IPS DF 19.7 (cell line): Measurements from ENCODE around the gene PLPPR5.
"Not testable (repeated sequence)": the region's sequence is repeated elsewhere in the genome, so short reads cannot be mapped to it uniquely, and the experiment has no call there.

ENCODE experiments used
- DNase-seq: peaks from one replicate; pipeline ENCODE4 v3.0.0-alpha.2; 2013; ENCODE audit warnings: low read depth, low spot score

PLPPR5 gene, protein sequence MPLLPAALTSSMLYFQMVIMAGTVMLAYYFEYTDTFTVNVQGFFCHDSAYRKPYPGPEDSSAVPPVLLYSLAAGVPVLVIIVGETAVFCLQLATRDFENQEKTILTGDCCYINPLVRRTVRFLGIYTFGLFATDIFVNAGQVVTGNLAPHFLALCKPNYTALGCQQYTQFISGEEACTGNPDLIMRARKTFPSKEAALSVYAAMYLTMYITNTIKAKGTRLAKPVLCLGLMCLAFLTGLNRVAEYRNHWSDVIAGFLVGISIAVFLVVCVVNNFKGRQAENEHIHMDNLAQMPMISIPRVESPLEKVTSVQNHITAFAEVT

GRCh38 chr1:99004861-99005442 is at the start of gene PLPPR5:
PLPPR5 (minus strand) TSS chr1:99004861; CDS start chr1:99004671, 190 bp downstream.
- DNase-seq, result no peak

DNA sequence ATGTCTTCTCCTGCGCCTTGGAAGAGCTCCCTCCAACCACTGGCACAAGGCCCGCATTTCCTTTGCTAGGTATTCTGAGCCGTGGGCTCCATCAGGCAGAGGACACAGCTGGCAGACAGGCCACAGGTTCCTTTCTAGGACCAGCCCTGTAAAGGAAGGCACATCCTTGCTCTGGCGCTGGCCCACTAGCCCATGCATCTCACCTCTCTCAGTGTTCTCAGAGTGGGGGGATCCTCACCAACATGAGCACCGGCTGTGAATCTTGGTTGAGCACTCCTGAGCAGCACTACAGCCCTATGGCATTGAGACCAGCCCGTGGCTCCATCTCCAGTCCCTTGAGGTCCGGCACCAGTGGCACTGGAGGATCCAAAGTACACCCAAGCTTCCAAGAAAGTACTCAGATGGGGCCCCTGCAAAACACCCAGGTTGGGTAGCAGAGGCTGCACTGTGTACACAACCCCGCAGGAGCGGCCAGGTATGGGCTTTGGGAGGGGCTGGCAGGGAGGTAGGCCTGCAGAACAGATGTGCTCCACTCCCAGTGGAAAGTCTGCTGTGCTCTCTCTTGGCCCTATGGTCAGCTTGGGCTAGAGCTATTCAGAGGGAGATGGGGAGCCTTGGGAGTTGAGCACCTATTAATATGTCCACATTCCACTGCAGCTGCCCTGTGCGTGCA is 47.1 kb upstream of the PLPPR5 start:
- DNase-seq, result no peak

DNA sequence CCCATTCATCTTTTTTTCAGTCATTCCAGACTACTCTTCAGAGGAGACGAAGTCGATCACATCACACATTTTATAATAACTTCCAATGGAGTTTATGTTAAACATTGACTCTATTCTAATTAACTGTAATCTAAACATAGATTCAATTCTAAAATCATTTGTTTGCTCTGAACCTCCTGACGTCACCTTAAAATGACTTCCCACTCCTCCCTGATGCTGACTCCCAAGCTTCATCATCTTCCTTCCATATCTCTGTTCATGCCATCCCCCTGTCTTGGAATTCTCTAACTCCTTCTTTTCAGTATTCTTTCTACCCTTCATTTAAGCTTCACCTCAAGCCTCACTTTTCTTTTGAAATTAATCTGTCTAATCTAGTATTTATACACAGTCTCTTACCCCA is 45.1 kb upstream of the PLPPR5 start:
- no peak for DNase-seq

- DNase-seq, result not testable (repeated sequence)
These were observed 32.1 kb upstream of the PLPPR5 start for GRCh38 chr1:99036746-99037145.

- no peak for DNase-seq
These were observed 13.7 kb upstream of the PLPPR5 start for GRCh38 chr1:99018313-99018712.

DNA sequence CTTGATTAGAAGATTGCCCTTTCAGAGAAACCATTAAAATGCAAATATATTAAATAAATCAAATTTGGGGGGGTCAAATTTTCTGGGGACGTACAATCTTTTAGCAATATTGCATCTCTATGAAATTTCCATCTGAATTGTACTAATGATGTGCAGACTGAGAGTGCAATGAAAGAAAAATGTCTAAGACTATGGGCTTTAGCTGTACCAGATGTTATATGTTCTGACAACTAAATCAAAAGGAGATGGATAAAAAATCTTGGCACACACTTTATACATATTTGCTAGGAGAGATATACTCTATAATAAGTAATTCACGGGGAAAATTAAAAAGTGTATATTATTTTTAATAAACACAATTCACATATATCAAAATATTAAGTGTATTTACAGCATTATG is 13.0 kb upstream of the PLPPR5 start:
- DNase-seq, result no peak

- no peak for DNase-seq
These were observed 6.0 kb upstream of the PLPPR5 start for GRCh38 chr1:99010679-99011078.

GRCh38 chr1:99007366-99007765 is 2.7 kb upstream of the PLPPR5 start:
- DNase-seq, result no peak

GRCh38 chr1:99005537-99005942 is 879 bp upstream of the PLPPR5 start:
- DNase-seq, result no peak

- DNase-seq, result no peak
These were observed 304 bp downstream of the PLPPR5 start for GRCh38 chr1:99004254-99004860.

DNA sequence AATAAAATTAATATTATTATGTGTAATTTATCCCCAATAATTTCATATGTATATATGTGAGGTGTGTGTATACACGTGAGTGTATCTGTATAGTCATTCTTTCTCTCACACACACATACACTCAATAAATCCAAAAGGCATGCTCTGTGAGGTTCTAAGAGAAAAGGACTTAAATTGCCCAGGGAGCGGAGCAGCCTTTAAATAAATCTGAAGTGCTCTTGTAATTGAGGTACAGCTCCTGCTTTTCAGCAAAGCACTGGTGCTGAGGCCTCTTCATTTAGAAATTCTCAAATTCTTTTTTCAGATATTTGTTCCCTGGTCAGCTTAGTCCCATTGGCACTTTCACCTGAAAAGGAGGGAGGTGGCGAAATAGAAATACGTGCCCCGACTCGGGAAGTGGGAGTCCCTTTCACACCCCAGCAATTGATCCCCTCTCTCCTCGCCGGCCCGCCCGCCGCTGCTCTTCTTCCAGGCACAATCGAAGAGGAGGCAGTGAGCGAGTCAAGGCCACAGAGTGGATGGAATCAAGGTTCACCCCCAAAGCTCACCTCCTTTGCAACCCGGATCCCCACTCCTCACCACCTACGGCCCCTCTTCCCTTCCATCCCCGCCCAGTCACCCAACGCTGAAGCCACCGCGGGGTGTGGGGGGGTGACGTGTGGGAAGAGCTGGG is 944 bp downstream of the PLPPR5 start:
- DNase-seq, result no peak

- no peak for DNase-seq
These were observed 11.8 kb downstream of the PLPPR5 start for GRCh38 chr1:98992844-98993243.

DNA sequence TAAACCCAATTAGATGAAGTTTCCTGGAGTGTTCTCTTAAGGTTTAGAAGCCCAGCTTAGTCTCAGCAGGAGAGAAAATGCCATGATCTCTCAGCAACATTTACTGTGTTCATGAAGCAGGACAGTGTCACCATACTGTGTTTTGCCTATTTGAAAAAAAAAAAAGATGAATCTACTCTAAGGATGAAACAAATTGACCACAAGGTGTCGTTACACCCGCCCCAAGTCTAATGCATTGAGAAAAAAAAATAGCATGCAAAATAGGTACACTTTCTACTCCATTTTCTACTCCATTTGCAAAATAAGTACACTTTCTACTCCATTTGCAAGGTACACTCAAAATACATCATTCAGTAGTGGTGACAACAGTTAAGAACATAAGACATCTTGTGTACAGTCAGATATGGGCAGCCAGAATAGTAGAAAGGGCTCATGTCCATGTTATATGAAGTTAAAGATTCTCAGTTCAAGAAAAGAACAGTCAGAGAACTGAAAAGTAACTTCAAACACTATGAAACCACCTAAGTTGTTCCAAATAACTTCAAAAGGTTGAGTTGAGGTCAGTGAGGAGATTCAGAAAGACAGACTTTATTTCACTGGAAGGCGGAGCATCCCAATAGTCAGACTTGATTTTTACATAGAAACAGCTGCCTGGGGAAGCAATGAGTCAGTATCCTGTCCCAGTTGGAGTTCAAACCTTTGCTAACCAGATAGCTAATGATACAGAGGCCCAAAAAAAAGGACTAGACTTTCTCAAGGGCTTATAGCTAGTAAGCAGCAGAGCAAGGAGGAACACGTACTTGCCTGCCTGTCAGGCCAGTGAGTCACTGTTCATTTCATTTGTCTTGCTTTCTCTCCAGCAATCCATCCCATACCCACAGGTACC is 13.3 kb downstream of the PLPPR5 start:
- DNase-seq, result no peak

- DNase-seq, result no peak
These were observed 15.1 kb downstream of the PLPPR5 start for GRCh38 chr1:98989556-98989907.

DNA sequence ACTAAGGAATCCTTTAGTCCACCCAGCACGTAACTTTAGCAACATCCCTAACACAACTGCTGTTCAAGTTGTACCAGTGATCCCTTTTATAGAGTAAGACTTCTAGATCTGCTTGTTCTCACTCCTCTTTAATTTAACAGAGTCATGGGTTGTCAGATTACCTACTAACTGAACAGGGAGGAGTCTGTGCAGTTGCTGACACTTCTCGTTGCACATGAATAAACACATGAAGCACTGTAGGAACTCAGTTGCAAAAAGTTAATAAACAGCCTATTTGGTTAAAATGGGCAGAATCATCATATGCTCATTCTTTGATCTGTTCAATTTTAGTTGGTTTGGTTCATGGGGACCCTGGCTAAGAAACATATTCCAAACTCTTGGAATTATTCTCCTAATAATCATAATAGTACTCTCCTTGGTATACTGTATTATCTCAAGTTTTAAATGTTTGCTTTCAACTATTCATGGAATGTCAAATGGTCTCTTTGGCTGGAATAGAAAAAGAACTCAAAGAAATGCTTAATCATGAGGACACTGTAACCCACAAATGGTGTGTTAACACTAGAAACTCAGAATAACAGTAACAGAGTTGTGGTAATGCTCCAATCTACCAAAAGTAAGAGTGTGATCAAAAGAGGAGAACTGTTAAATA is 15.6 kb downstream of the PLPPR5 start:
- DNase-seq, result no peak

DNA sequence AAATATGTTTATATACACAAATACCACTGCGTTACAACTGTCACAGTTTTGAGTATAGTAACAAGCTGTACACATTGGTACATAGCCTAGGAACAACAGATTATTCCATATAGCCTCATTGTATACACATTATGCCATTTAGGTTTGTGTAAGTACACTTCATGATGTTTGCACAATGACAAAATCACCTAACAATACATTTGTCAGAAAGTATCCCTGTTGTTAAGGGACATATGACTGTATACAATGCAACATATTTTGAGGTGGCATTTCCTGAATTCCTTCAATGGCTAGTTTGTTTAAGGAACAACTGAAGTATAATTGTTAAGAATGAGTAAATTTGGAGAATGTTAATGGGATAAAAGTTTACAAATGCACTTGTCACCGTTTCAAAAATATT is 19.0 kb downstream of the PLPPR5 start:
- no peak for DNase-seq

- no peak for DNase-seq
These were observed 22.6 kb downstream of the PLPPR5 start for GRCh38 chr1:98981917-98982513.

DNA sequence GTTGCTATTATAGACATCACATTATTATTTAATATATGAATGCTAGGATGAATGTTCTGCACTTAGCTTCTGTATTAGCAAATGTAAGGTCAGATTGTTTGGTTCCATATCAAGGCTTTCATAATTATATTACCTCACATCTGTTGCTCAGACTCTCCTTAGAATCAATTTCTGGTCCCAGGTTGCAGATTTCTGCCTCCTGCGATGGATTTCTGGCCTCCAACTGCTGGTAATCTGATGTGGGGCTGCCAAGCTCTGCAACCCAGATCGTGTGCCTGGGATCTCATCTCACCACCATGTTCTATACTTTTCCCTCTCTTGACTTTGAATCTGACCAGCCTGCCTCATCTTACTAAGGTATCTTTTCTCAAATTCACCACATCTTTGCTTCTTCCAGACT is 25.2 kb downstream of the PLPPR5 start:
- DNase-seq, result no peak

DNA sequence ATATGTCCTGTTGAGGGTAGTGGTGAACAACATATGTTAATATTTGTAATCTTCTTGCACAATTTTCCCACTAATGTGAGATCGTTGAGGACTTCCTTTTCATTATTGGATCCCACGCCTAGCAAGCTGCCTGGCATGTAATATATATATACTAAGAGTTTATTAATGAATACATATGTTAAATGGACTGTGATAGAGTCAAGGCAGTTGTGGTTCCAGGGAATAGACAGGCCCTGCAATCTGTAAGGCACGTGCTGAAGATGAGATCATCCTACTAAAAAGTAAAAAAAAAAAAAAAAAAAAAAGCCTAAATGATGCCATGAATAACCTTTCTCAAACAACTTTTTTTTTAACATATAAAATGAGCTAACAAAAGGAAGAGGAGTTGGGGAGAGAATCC is 28.9 kb downstream of the PLPPR5 start:
- DNase-seq, result no peak

GRCh38 chr1:98975113-98975512 is 29.5 kb downstream of the PLPPR5 start:
- DNase-seq, result no peak
